HG02623 (cell line): ENCODE results near the gene STMN3.
"Not testable (repeated sequence)": the region's sequence is repeated elsewhere in the genome, so short reads cannot be mapped to it uniquely, and the experiment has no call there.

Source experiments
- ATAC-seq: cut with Tn5 transposase; IDR thresholded peaks from one replicate; pipeline ENCODE4 v1.9.1; 2021; ENCODE audit warnings: moderate library complexity; ENCODE audit not compliant: unreplicated experiment

STMN3 gene

GRCh38 chr20:63657937-63658748 lies 4.9 kb upstream of the STMN3 start, which contains the start of gene RTEL1:
Gene RTEL1 (plus strand): TSS chr20:63658312. CDS start chr20:63659403, 1,091 bp downstream.
- ATAC-seq: peak; percentile 86

GRCh38 chr20:63657260-63657936 lies 4.2 kb upstream of the STMN3 start:
- ATAC-seq: no peak

- no peak for ATAC-seq
These were observed 3.2 kb upstream of the STMN3 start for GRCh38 chr20:63656451-63656850.

GRCh38 chr20:63655249-63655648 lies 2.0 kb upstream of the STMN3 start:
- ATAC-seq: no peak

GRCh38 chr20:63653974-63654668 lies 897 bp upstream of the STMN3 start:
- ATAC-seq: no peak

- no peak for ATAC-seq
These were observed 838 bp downstream of the STMN3 start for GRCh38 chr20:63652192-63652980.

GRCh38 chr20:63651942-63652191 lies 1.4 kb downstream of the STMN3 start:
- ATAC-seq: no peak

GRCh38 chr20:63650486-63650885 lies 2.7 kb downstream of the STMN3 start:
- ATAC-seq: not testable (repeated sequence)

- ATAC-seq: no peak
These were observed 4.2 kb downstream of the STMN3 start for GRCh38 chr20:63648895-63649589.

GRCh38 chr20:63648190-63648589 lies 5.0 kb downstream of the STMN3 start:
- ATAC-seq: no peak

- ATAC-seq: no peak
These were observed 8.0 kb downstream of the STMN3 start for GRCh38 chr20:63645218-63645617.

GRCh38 chr20:63643946-63644345 lies 9.3 kb downstream of the STMN3 start:
- no peak for ATAC-seq

- no peak for ATAC-seq
These were observed 9.7 kb downstream of the STMN3 start for GRCh38 chr20:63643499-63643898.

GRCh38 chr20:63642527-63643247 lies 10.5 kb downstream of the STMN3 start:
- no peak for ATAC-seq

GRCh38 chr20:63641792-63642523 lies 11.3 kb downstream of the STMN3 start:
- peak; percentile 77 for ATAC-seq

GRCh38 chr20:63641146-63641791 lies 12.0 kb downstream of the STMN3 start:
- ATAC-seq: no peak

- not testable (repeated sequence) for ATAC-seq
These were observed 12.5 kb downstream of the STMN3 start for GRCh38 chr20:63640686-63641085.

GRCh38 chr20:63640086-63640485 lies 13.1 kb downstream of the STMN3 start:
- ATAC-seq: no peak
